ENCODE measurements around the gene GRM7.

DNA sequence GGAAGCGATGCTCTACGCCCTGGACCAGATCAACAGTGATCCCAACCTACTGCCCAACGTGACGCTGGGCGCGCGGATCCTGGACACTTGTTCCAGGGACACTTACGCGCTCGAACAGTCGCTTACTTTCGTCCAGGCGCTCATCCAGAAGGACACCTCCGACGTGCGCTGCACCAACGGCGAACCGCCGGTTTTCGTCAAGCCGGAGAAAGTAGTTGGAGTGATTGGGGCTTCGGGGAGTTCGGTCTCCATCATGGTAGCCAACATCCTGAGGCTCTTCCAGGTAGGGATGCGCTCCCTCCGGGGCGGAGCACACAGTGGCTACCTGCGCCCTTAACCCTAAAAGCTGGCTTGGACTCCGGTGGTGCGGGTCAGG is 698 bp downstream of the GRM7 start:
- TF ChIP-seq POLR2A (IDR thresholded peaks at IDR 0.05): no peak
- no peak for TF ChIP-seq CTCF (IDR thresholded peaks at IDR 0.05)
